Smooth muscle cell (in vitro differentiated cells): ENCODE measurements around the gene TMEM125. TPM values are rescaled to one million over a fixed set of nuclear protein-coding genes. Genes with fewer than 3 reads are reported as not detected.

Source experiments
- DNase-seq: peaks from one replicate; lab custom pipeline; 2025; ENCODE audit not compliant: unreplicated experiment; lab: John Stamatoyannopoulos, UW
- H2AFZ ChIP-seq: fragments of 200-600 bp; sonication (generic); 2 replicates; pipeline ENCODE4 v1.6.0; 2016; ENCODE audit warnings: antibody characterized with exemption, low read depth, mild to moderate bottlenecking
- H3F3A ChIP-seq: fragments of 200-600 bp; sonication (generic); 2 replicates; pipeline ENCODE4 v1.6.0; 2017; ENCODE audit warnings: antibody characterized with exemption, low read depth
- H3K27ac ChIP-seq: fragments of 200-600 bp; sonication (generic); 2 replicates; pipeline ENCODE4 v1.5.1; 2016; ENCODE audit warnings: low read depth, mild to moderate bottlenecking
- H3K27me3 ChIP-seq: fragments of 200-600 bp; sonication (generic); 2 replicates; pipeline ENCODE4 v1.6.1; 2016; ENCODE audit warnings: low read depth, mild to moderate bottlenecking
- H3K36me3 ChIP-seq: fragments of 200-600 bp; sonication (generic); 2 replicates; pipeline ENCODE4 v1.5.1; 2016; ENCODE audit warnings: low read depth
- H3K4me1 ChIP-seq: fragments of 200-600 bp; sonication (generic); 2 replicates; pipeline ENCODE4 v1.5.1; 2016; ENCODE audit warnings: low read depth
- H3K4me2 ChIP-seq: fragments of 200-600 bp; sonication (generic); 2 replicates; pipeline ENCODE4 v1.6.0; 2016; ENCODE audit warnings: mild to moderate bottlenecking
- H3K4me3 ChIP-seq: fragments of 200-600 bp; sonication (generic); 2 replicates; pipeline ENCODE4 v1.5.1; 2016; ENCODE audit warnings: mild to moderate bottlenecking
- H3K79me2 ChIP-seq: fragments of 200-600 bp; sonication (generic); 2 replicates; pipeline ENCODE4 v1.6.0; 2016; ENCODE audit warnings: low read depth, mild to moderate bottlenecking
- H3K9ac ChIP-seq: fragments of 200-600 bp; sonication (generic); 2 replicates; pipeline ENCODE4 v1.6.0; 2016; ENCODE audit warnings: low read depth
- H3K9me3 ChIP-seq: fragments of 200-600 bp; sonication (generic); replicated peaks from 2 replicates; pipeline ENCODE4 v1.5.1; 2016; ENCODE audit warnings: low read depth
- H4K20me1 ChIP-seq: fragments of 200-600 bp; sonication (generic); 2 replicates; pipeline ENCODE4 v1.6.0; 2016; ENCODE audit warnings: low read depth
- WGBS: methylation state at CpG from one replicate; pipeline ENCODE4 v1.1.7; 2016; ENCODE audit warnings: low lambda C conversion rate; 5-methylcytosine and 5-hydroxymethylcytosine counted together
- polyA plus RNA-seq: library from polyadenylated mRNA; unstranded; fragments of >200 nt; fragmentation: Nextera tagmentation; extraction: Ambion mirVana; gene quantifications from 2 replicates; pipeline ENCODE4 v1.2.1, GENCODE V29; 2016
- total RNA-seq: library from RNA; depleted of rRNA; stranded (reverse); fragments of >200 nt; gene quantifications from 2 replicates; pipeline ENCODE4 v1.2.3, GENCODE V29; 2014
- TF ChIP-seq, protein P1 (sequence below): fragments of 200-600 bp; sonication (generic); IDR thresholded peaks from 2 replicates; pipeline ENCODE4 v1.5.1; 2017; ENCODE audit warnings: borderline replicate concordance, mild to moderate bottlenecking, antibody characterized with exemption; ENCODE audit not compliant: insufficient read depth, poor library complexity, severe bottlenecking

Gene TMEM125
- total and polyA plus RNA-seq, 2 experiments from 2014 or later, result 1.4 to 4.2 TPM

DNA sequence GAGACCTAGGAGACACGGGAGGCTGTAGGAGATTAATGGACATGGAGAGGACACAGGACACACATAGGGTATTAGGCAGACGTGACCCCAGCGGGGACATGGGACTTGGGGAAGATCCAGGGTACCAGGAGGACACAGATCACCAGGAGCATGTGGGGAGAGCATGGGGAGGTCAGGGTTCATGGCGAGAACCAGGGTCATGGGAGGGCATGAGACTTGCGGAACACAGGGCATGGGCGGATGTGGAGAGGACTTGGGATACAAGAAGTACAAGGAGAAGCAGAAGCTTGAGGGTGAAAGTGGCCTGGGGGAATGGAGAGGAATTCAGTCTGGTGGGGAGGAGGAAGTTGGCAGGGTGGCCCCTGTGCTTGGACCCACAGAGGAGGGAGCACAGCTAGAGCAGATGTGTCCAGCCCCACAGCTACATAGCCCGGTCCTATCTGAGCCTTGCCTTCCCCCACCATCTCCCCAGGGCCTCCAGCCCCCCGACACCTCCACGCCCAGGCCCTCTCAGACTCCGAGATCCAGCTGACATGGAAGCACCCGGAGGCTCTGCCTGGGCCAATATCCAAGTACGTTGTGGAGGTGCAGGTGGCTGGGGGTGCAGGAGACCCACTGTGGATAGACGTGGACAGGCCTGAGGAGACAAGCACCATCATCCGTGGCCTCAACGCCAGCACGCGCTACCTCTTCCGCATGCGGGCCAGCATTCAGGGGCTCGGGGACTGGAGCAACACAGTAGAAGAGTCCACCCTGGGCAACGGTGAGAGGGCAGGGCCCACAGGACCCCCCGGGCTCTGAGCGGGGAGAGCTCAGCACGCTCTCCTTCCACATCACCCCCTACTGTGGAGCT, 43.1 kb downstream of the TMEM125 start:
- DNase-seq, result no peak
- TF ChIP-seq, protein P1, sequence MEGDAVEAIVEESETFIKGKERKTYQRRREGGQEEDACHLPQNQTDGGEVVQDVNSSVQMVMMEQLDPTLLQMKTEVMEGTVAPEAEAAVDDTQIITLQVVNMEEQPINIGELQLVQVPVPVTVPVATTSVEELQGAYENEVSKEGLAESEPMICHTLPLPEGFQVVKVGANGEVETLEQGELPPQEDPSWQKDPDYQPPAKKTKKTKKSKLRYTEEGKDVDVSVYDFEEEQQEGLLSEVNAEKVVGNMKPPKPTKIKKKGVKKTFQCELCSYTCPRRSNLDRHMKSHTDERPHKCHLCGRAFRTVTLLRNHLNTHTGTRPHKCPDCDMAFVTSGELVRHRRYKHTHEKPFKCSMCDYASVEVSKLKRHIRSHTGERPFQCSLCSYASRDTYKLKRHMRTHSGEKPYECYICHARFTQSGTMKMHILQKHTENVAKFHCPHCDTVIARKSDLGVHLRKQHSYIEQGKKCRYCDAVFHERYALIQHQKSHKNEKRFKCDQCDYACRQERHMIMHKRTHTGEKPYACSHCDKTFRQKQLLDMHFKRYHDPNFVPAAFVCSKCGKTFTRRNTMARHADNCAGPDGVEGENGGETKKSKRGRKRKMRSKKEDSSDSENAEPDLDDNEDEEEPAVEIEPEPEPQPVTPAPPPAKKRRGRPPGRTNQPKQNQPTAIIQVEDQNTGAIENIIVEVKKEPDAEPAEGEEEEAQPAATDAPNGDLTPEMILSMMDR, result no peak
- no peaks in the 10 kb centered on the region for H3K27me3 ChIP-seq
- H3K4me3 ChIP-seq, result no peak overlapping the region
- no peaks in the 10 kb centered on the region for H3K9me3 ChIP-seq
- no peak overlapping the region for H3K4me2 ChIP-seq
- H3K79me2 ChIP-seq, result no peaks in the 10 kb centered on the region
- no peaks in the 10 kb centered on the region for H3F3A ChIP-seq
- no peak overlapping the region for H3K27ac ChIP-seq
- H2AFZ ChIP-seq, result no peak overlapping the region
- no peaks in the 10 kb centered on the region for H4K20me1 ChIP-seq
- WGBS, result 95% methylated on average over 23 of the region's 24 CpGs
- no peaks in the 10 kb centered on the region for H3K4me1 ChIP-seq
- no peak overlapping the region for H3K9ac ChIP-seq
- H3K36me3 ChIP-seq, result no peaks in the 10 kb centered on the region

DNA sequence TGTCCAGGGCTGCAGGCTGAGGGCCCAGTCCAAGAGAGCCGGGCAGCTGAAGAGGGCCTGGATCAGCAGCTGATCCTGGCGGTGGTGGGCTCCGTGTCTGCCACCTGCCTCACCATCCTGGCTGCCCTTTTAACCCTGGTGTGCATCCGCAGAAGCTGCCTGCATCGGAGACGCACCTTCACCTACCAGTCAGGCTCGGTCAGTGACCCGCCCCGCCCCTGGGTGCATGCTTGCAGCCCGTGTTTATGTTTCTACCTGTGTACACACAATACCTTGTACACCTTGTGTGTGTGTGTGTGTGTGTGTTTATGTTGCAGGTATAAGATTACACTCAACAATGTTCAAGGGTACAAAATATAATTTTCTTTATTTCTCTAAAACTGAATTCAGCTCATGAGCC, 44.0 kb downstream of the TMEM125 start:
- no peaks in the 10 kb centered on the region for H3K36me3 ChIP-seq
- 87% methylated on average over 10 of the region's 10 CpGs for WGBS
- no peaks in the 10 kb centered on the region for H3K27me3 ChIP-seq
- H3F3A ChIP-seq, result no peaks in the 10 kb centered on the region
- H3K4me1 ChIP-seq, result no peaks in the 10 kb centered on the region
- no peaks in the 10 kb centered on the region for H3K9me3 ChIP-seq
- H3K79me2 ChIP-seq, result no peaks in the 10 kb centered on the region
- H3K27ac ChIP-seq, result no peak overlapping the region
- DNase-seq, result no peak
- no peak overlapping the region for H3K4me3 ChIP-seq
- H3K4me2 ChIP-seq, result no peak overlapping the region
- TF ChIP-seq, protein P1, result no peak
- H2AFZ ChIP-seq, result no peak overlapping the region
- no peaks in the 10 kb centered on the region for H4K20me1 ChIP-seq
- H3K9ac ChIP-seq, result no peak overlapping the region

DNA sequence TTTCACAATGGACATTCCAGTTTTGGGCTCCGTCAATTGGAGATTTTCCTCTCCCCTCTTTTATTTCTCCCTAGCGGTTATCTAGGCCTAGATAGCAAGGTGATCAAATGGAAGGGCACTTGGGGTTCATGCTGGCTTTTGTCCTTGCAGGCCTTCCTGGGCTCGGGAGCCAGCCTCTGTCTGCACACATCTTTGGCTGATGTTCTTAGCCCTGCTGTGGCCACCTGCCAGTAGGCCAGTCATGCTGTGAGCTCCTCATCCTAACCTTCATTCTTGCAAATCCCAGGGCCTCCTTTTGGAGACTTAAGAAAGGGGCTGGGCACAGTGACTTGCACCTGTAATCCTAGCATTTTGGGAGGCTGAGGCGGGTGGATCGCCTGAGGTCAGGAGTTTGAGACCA, 44.5 kb downstream of the TMEM125 start:
- Histone ChIP-seq H3K9me3 (no peaks in the 10 kb centered on the region), H3K4me1 (no peaks in the 10 kb centered on the region), H3K27ac (no peak overlapping the region), H3F3A (no peaks in the 10 kb centered on the region), H2AFZ (no peak overlapping the region), H3K79me2 (no peaks in the 10 kb centered on the region), H3K9ac (no peak overlapping the region), H3K4me2 (no peak overlapping the region), H3K4me3 (no peak overlapping the region), H3K36me3 (no peaks in the 10 kb centered on the region), H3K27me3 (no peaks in the 10 kb centered on the region), H4K20me1 (no peaks in the 10 kb centered on the region)
- TF ChIP-seq, protein P1, result no peak
- 93% methylated on average over 5 of the region's 5 CpGs for whole genome bisulfite sequencing
- no peak for DNase-seq

DNA sequence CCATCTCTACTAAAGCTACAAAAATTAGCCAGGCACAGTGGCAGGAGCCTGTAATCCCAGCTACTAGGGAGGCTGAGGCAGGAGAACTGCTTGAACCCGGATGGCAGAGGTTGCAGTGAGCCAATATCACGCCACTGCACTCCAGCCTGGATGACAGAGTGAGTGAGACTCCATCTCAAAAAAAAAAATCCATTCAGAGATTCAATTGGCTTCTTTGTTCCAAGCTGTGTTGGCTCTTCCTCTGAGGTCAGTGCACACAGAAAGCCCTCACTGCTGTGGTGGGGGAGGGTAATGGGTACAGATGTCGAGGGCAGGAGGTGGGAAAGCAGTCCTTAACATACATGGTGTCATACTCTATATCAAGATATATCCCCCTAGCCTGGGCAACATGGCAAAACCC, 45.7 kb downstream of the TMEM125 start:
- Histone ChIP-seq H3K9ac (no peak overlapping the region), H2AFZ (no peak overlapping the region), H3K79me2 (no peaks in the 10 kb centered on the region), H3K9me3 (no peaks in the 10 kb centered on the region), H3F3A (no peaks in the 10 kb centered on the region), H3K4me2 (no peak overlapping the region), H4K20me1 (no peaks in the 10 kb centered on the region), H3K27ac (no peak overlapping the region), H3K4me1 (no peaks in the 10 kb centered on the region), H3K27me3 (no peaks in the 10 kb centered on the region), H3K4me3 (no peak overlapping the region), H3K36me3 (no peaks in the 10 kb centered on the region)
- DNase-seq, result no peak
- TF ChIP-seq, protein P1, result no peak
- WGBS, result 95% methylated on average over 3 of the region's 3 CpGs
